Measurements from ENCODE around the gene ACO2.
"Not testable (repeated sequence)": the region's sequence is repeated elsewhere in the genome, so short reads cannot be mapped to it uniquely, and the experiment has no call there.

Gene ACO2

DNA sequence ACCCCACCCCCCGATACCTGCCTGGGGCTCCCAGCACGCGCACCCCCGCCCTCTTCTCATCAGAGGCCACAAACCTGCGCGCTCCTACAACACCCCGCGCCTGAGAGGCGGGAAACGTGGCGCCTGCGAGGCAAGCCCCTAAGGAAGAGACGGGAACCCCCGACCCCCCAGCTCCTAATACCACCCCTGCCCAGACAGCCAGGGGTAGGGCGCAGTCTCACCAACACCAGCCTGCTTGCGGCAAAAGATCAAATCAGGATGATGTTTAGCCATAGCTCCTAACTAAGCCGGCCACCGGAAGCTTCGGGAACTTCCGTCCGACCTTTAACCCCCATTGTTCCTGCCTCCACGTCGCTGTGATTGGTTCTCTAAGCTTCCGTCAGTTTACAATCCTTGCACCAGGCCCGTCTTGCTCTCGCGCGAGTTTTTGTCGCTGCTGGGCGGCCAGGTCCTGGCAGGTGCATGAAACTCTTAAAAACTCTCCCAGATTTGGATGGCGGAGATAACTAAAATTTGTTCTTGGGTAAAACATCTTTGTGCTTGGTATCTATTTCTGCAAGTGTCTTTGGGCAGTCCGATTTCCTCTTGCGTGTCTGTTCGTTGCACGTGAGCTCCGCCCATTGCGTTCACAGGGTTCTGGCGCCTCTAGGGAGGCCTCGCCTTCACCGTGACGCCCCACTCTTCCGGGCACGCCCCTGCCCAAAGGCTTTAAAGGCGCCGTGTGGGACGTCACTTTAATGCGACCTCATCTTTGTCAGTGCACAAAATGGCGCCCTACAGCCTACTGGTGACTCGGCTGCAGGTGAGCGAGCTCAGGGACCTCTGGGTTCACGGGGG, at the start of gene ACO2, which contains the start of gene PHF5A:
Gene ACO2 (plus strand): TSS at position 737 of the 837 bp plus-strand sequence. CDS start 30 bp downstream, at position 767.
Gene PHF5A (minus strand): TSS at position 312 of the 837 bp plus-strand sequence. CDS start 39 bp downstream, at position 273.
- DNase-seq (ENCODE audit: low read depth in 2 of 3, low spot score in 2 of 3), result peak; percentile 96 to 99 (median 99)

- no peak for DNase-seq (ENCODE audit: low read depth in 2 of 3, low spot score in 2 of 3)
These were observed 43.1 kb upstream of the ACO2 start for GRCh38 chr22:41425660-41426365.

DNA sequence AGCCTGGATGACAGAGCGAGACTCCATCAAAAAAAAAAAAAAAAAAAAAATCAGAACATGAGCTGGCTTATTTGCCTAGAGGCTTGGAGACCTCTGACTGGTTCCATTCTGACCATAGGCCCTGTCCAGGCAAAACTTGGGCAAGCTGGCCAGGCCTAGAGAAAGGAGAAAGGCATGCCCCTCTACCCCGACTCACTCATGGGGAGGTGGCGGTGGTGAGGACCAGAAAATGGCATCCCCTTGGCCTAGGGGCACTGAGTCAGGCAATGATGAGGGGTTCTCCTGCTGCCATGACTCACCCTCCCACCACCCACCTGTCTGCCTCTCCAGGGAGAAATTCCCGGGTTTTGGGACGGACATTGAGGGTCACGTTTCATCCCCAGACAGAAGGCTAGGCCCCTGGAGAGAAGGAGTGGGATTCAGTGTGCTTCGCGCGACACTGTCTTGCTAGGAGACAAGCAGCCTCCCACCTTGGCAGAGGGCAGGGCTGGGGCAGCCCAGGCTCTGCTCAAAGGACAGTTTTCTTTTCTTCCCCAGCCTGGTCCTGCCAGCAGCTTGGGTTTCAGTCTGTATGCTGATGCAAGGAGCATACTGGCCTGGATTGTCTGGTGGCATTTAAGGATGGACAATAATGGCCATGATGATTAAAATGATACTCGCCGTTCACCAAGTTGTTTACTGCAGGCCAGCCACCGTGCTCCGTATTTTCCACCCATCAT, 39.5 kb upstream of the ACO2 start:
- no peak for DNase-seq (ENCODE audit: low read depth in 2 of 3, low spot score in 2 of 3)

DNA sequence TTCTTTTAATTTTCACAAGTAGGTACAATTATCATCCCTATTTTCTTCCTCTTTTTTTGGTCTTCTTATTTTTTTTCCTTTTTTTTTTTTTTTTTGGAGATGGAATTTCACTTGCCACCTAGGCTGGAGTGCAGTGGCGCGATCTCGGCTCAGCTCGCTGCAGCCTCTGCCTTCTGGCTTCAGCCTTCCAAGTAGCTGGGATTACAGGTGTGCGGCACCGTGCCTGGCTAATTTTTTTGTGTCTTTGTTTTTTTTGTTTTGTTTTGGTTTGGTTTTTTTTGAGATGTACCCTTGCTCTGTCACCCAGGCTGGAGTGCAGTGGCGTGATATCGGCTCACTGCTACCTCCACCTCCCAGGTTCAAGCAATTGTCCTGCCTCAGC, 39.0 kb upstream of the ACO2 start:
- no peak for DNase-seq (ENCODE audit: low read depth in 2 of 3, low spot score in 2 of 3)

DNA sequence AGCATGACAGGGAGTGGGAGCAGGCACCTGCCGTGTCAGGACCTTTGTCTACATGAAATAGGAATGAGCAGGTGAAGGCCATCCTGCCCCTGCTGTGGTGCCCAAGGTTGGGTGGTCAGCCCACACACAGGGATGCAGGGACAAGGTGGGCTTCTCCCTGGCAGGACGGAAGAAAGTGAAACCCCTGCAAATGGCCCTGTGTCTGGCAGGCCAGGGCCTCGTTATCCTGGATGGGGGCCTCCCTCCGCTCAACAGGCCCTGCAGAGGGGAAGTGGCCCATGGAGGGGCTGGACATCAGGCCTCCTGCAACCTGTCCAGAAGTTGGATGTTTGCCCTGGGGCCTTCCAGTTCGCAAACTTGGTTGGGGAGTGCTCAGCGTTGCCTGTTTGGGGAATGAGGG, 37.3 kb upstream of the ACO2 start:
- no peak for DNase-seq (ENCODE audit: low read depth in 2 of 3, low spot score in 2 of 3)

DNA sequence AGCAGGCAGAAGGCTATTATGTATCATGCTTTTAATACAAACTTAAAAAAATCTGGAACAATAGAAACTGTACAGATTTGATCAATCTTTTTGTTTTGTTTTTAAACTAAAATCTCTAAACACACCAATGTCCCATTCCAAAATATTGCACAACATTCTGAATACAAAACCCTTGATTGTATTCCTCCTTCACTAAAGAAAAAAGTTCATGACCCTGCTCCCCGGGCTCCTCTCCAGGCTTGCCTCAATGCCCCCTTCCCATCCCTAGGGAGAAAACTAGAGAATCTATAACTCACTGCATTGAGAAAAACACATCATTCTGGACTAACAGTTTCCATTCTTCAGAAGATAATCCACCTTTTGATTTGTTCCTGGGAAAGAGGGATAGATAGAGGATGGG, 35.4 kb upstream of the ACO2 start:
- not testable (repeated sequence) for DNase-seq (ENCODE audit: low read depth in 2 of 3, low spot score in 2 of 3)

GRCh38 chr22:41434361-41435003, 34.4 kb upstream of the ACO2 start:
- DNase-seq (ENCODE audit: low read depth in 2 of 3, low spot score in 2 of 3), result not testable (repeated sequence)

- no peak for DNase-seq (ENCODE audit: low read depth in 2 of 3, low spot score in 2 of 3)
These were observed 33.4 kb upstream of the ACO2 start for GRCh38 chr22:41435560-41435959.

DNA sequence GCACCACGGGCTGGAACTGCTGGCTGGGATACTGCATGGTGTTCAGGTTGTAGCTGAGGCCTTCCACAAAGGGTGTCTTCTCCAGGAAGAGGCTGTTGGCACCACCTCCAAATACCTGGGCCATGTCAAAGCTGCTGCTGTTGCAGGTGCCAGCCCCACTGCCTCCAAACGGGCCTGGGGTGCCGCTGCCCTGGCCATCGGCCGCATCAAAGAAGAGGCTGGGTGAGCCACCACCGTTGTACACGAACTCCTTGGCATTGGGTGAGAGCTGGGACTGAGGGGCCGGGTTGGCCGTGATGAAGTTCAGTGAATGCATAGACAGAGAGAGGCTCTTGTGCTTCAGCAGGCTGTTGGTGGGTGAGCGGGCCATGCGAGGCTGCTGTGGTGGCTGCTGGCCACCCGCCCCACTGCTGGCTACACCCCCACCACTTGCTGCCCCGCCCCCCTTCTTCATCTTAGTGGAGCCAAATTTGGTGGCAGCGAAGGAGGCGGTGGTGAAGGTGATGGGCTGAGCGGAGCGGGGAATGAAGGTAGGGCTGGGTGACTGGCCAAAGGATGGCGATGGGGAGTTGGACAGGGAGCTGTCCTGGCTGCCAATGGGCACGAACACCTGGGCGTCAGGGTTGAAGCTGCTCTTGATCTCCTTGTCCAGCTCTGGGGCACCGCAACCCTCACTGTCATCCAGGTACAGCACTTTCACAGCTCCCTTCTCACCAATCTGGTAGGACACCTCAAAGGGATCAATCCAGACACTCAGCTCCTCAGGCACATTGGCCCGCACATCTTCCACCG, 32.4 kb upstream of the ACO2 start:
- no peak for DNase-seq (ENCODE audit: low read depth in 2 of 3, low spot score in 2 of 3)

DNA sequence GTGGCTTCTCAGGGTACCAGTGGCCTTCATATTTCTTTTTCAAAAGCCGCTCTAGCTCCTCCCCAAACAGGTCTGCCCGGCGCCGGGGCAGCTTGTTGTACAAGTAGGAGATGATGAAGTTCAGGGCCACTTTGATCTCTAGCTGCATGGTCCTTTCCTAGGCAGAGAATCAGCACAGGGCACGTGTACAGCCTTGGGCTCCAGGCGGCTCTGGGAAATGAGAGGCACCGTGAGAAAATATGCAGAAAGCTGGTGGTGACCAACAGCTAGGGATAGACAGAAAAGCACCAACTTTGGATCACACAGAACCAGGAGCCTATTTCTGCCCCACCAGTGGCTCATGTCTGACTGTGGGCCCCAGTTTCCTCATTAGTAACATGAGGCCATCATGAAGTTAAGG, 31.7 kb upstream of the ACO2 start:
- DNase-seq (ENCODE audit: low read depth in 2 of 3, low spot score in 2 of 3), result no peak

DNA sequence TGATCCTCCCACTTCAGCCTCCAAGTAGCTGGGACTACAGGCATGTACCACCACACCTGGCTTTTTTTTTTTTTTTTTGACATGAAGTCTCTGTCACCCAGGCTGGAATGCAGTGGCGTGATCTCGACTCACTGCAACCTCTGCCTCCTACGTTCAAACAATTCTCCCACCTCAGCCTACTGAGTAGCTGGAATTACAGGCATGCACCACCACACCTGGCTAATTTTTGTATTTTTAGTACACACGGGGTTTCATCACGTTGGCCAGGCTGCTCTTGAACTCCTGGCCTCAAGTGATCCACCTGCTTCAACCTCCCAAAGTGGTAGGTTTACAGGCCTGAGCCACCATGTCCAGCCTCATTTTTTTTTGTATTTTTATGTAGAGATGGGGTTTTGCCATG, 28.4 kb upstream of the ACO2 start:
- DNase-seq (ENCODE audit: low read depth in 2 of 3, low spot score in 2 of 3), result not testable (repeated sequence)

- DNase-seq (ENCODE audit: low read depth in 2 of 3, low spot score in 2 of 3), result no peak
These were observed 26.6 kb upstream of the ACO2 start for GRCh38 chr22:41442240-41442792.

DNA sequence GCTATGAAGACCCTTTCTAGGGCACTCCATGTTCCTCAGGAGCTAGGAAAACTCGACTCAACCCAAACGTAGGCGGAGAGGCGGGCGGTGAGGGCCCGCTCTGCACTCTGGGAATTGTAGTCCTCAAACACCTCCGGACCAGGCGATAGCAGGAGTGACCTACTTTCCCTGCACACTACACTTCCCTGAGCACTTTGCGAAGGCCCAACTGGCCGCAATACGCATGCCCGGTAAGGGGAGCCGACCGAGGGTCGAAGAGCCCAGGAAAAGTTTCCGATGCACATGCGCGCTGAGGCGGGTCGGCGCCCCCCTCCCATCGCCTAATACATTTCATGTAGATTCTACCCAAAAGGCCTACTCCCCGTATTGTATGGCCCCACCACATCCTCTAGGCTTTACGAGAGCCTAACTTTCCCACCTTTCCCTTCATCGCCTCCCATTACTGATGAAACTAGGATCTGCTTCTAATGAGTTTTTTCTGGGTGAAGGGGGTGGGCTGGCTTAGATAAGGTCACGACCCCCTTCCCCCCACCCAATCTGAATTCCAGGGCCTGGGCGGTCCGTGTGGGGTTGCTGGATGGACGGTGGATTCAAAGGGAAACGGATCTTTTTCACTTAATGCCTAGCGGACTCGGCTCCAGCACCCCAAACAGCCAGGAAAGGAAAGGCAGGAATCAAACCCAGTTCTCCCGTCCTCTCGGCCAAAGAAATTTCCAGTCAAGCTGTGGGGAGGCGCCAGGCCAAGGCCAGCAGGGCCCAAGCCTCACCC, 24.4 kb upstream of the ACO2 start:
- peak; percentile 64 to 75 (median 74) for DNase-seq (ENCODE audit: low read depth in 2 of 3, low spot score in 2 of 3)

DNA sequence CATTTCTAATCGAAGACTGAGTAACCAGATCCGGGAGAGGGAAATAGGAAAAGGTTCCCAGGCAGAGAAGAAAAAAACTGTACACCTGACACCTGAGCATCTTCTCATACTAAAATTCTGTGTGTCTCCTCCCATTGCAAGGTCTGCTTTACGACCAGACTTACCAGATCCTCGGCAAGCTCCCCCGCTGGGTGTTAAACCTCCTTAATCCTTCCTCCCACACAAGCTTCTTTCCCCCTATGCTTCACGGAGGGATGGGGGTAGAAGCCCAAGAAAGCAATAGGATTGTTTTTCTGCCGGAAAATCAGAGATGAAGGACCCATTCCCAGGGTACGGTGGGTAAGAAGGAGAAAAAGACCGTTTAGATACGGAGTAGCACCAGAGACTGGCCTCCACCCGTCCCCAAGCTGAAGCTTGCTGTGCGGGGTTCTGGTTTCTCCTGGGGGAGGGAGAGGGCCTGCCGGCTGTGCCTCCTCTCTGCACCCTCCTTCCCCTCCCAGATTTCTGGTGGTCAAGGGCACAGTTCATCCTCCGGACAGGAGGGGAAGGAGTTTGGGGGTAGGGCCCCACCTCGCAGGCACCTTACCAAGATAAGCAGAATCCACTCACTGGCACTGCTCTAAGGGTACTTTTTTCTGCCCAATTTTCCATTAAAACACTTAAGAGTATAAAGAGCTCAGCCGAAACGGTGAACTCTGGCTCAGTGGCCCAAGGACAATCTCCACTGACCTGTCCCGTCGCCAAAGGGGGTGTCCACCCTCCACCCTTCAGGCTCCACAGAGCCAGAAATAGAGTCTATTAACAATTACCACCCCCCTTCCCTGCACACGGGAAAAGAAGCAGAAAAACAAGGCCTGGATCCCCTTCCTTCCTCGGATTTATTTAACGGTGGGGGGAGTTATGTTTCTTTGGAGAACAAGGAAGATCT, 23.5 kb upstream of the ACO2 start:
- peak in 1 of 3 experiments; percentile 12 for DNase-seq (ENCODE audit: low read depth in 2 of 3, low spot score in 2 of 3)

DNA sequence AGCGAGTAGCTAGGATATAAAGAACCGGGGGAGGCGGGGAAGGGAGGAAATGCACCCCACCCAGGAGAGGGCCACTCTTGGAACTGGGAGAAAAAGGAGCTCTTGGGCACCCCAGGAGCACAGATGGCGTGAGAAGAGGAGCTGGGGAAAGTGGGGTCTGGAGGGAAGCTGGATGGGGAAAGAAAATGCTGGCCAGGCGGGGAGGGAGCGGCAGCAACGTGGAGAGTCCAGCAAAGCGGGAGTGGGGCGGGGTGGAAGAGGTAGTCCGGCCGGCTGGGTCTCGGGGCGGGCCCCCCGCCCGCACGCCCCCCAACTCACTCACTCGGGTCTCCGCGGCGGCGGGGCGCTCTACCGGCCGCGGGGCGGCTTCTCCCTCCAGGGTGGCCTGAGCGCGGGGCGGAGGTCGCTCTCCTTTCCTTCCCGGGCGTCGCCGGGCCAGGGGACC, 22.8 kb upstream of the ACO2 start:
- no peak for DNase-seq (ENCODE audit: low read depth in 2 of 3, low spot score in 2 of 3)

DNA sequence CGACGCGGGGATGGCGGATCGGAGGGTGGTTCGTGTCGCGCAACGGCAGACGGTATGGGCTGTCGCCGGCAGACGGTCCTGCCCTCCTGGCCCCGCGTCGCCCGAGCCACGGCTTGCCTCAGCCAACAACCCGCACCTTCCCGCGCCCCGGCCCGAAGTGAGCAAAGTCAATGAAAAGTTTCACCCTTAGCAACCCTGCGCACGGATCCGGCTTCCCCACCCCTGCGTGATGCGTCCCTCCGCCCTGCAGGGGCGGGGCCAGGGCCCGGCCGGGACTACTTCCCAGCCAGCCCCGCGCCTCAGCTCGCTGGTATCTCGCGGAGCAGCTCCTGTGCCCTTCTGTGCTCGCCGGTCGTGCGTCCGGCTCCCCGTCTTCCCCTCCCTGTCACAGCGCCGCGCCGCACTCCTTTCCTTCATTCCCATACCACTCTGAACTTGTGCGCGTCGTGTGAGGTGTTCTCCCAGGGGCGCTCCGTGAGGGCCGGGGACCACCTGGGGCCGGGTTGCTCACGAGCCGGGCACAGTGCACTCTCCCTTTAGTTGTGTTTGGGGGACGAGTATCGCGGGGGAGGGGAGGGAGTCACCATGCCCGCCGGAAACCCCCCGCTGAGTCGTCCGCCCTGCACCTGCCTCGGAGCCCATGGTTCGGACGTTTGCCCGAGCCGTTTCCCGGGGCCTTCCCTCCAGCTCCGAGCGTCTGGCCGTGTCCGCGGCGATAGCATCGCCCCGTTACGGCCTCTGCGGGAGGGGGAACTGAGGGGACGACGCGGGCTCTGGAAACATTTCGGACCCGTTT, 22.1 kb upstream of the ACO2 start, which contains the start of gene TOB2:
Gene TOB2 (minus strand): TSS at position 163 of the 796 bp plus-strand sequence. CDS start 9,456 bp downstream, outside the sequence.
- DNase-seq (ENCODE audit: low read depth in 2 of 3, low spot score in 2 of 3), result peak; percentile 88 to 94 (median 91)

Data from activated CD8-positive, alpha-beta memory T cell treated with anti-CD3 and anti-CD28 coated beads for 48 hours (primary cell).